ENCODE results near the gene PIAS4.

GRCh38 chr19:4054441-4055208, 47.1 kb downstream of the PIAS4 start:
- no peak for TF ChIP-seq ZNF133 (tag by site-specific recombination; IDR thresholded peaks at IDR 0.05)
- no peak for TF ChIP-seq PRDM10 (tag by site-specific recombination; IDR thresholded peaks at IDR 0.05)
- TF ChIP-seq CTCF (tag by site-specific recombination; IDR thresholded peaks at IDR 0.05) = no peak
- no peak for TF ChIP-seq ZNF221 (tag by site-specific recombination; IDR thresholded peaks at IDR 0.05; ENCODE audit: borderline replicate concordance)

Measured in HEK293 (cell line).